ENCODE data around the gene QRFP.

DNA sequence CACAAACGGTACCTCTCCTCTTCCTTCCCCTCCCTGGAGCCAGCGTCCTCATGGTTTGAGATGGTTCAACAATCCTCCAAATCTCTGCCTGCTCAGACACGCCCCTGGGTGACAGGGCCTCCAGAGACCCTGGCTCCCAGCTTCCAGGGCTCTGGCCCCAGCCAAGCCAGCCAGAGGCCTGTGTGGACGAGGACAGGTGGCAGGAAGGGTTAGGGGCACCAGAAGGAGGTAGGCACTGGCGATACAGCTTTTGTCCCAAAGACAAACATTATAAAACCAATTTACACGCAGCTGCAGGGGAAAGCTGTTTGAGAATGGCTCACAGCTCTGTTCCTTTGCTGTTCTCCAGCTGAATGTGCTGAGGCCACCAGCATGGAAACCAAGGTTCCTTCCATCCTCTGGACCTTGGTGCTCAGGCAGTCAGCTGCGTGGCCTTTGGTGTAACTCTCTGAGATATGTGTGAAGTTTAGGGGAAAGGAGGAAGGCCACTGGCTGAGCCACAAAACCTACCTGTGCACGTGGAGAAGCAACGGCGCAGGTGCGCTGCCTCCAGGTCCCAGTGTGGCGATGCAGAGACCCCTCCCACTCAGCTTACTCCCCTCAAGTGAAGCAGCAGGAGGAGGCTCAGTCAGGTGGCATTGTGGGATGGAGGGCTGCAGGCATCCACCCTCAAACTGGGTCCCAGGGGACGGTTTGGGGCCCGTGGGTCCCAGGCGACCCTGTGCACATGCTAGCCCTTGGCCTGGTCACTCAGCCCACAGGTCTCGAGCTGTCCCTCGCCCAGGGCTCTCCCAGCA, 4.3 kb upstream of the QRFP start:
- TF ChIP-seq CTCF (IDR thresholded peaks at IDR 0.05) = no peak
- TF ChIP-seq POLR2A (IDR thresholded peaks at IDR 0.05) = no peak
